Measurements from ENCODE around the gene MRPL32.

GRCh38 chr7:42910306-42910705 is 21.9 kb upstream of the MRPL32 start:
- TF ChIP-seq CTCF (IDR thresholded peaks at IDR 0.05; ENCODE audit: borderline replicate concordance, extremely low read depth, low read length, poor library complexity, severe bottlenecking) (no peak), EZH2 (IDR thresholded peaks at IDR 0.05; ENCODE audit: borderline replicate concordance, low read depth, low read length, severe bottlenecking) (no peak)
